GM12892 (cell line): ENCODE measurements around the gene C15orf62.

Experiments used
- POLR2A ChIP-seq: IDR thresholded peaks from 2 replicates; pipeline ENCODE4 v1.6.1; 2011; ENCODE audit warnings: low read depth, low read length, control low read depth
- TAF1 ChIP-seq: IDR thresholded peaks from 2 replicates; pipeline ENCODE4 v1.6.1; 2011; ENCODE audit warnings: low read depth, mild to moderate bottlenecking, control low read depth, low read length, borderline replicate concordance

DNA sequence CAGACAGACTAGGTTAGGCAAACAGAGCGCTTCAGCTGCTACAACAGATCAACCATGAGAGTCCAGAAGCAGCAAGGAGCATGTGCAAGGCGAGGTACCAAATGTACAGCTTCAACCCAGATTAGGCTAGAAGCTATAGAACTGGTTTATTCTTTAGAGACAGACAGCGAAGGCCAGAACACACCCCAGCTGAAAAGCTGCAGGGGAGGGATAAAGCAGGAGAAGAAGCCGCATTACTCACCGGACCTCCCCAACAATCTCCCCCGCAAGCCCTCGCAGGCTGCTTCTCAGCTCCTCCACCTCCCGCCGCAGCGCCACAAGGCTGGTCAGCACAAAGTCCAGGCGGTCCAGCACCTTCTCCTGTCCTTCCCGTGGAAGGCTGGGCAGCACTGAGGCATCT, 18.0 kb upstream of the C15orf62 start:
- TF ChIP-seq POLR2A: no peak
- no peak for TF ChIP-seq TAF1
